Suprapubic skin (tissue), 4 donors: ENCODE measurements around the gene CARD6.

ENCODE experiments used
- CTCF ChIP-seq, 2 donors: fragments of 200-600 bp in 1 of 2; fragments of 450-650 bp in 1 of 2; sonication (generic) in 1 of 2; IDR thresholded peaks; one replicate each; pipeline ENCODE4 v1.5.1; 2016 to 2019; ENCODE audit warnings: antibody characterized with exemption in 2 of 2, mild to moderate bottlenecking in 1 of 2, moderate library complexity in 1 of 2
- EP300 ChIP-seq: sonication (generic); formaldehyde crosslinking; IDR thresholded peaks from one replicate; pipeline ENCODE4 v1.6.1; 2017; ENCODE audit warnings: antibody characterized with exemption
- POLR2A ChIP-seq, 2 donors: fragments of 450-650 bp; IDR thresholded peaks; one replicate each; pipeline ENCODE4 v1.6.1; 2017; ENCODE audit warnings: antibody characterized with exemption in 2 of 2, mild to moderate bottlenecking in 2 of 2, moderate library complexity in 2 of 2
- POLR2AphosphoS5 ChIP-seq, 3 donors: sonication (generic); formaldehyde crosslinking; IDR thresholded peaks; one replicate each; pipeline ENCODE4 v1.6.1; 2017; ENCODE audit warnings: antibody characterized with exemption in 3 of 3

- TF ChIP-seq POLR2AphosphoS5 (IDR thresholded peaks at IDR 0.05) (no peak), CTCF (IDR thresholded peaks at IDR 0.05) (no peak), EP300 (no peak), POLR2A (IDR thresholded peaks at IDR 0.05) (no peak)
These were observed 36.3 kb downstream of the CARD6 start for GRCh38 chr5:40877371-40877988.
